Measurements from ENCODE around the gene NTSR2. TPM values are rescaled to one million over a fixed set of nuclear protein-coding genes. Genes with fewer than 3 reads are reported as not detected.

NTSR2 gene, protein sequence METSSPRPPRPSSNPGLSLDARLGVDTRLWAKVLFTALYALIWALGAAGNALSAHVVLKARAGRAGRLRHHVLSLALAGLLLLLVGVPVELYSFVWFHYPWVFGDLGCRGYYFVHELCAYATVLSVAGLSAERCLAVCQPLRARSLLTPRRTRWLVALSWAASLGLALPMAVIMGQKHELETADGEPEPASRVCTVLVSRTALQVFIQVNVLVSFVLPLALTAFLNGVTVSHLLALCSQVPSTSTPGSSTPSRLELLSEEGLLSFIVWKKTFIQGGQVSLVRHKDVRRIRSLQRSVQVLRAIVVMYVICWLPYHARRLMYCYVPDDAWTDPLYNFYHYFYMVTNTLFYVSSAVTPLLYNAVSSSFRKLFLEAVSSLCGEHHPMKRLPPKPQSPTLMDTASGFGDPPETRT
- not detected for polyA plus RNA-seq (2012; ENCODE audit: missing spikeins)

- DNase-seq (ENCODE audit: insufficient read length): no peak
- no peak for FAIRE-seq
- TF ChIP-seq POLR2A (IDR thresholded peaks at IDR 0.05; ENCODE audit: low read depth, low read length) (no peak), TAF1 (IDR thresholded peaks at IDR 0.05; ENCODE audit: borderline replicate concordance, low read depth, low read length) (no peak), POLR2AphosphoS5 (IDR thresholded peaks at IDR 0.05; ENCODE audit: low read depth, low read length) (no peak)
Observed at GRCh38 chr2:11669454-11670291, at the start of gene NTSR2. Gene NTSR2, minus strand, starts transcription at chr2:11670195. Its CDS starts 66 bp downstream, at chr2:11670129.

DNA sequence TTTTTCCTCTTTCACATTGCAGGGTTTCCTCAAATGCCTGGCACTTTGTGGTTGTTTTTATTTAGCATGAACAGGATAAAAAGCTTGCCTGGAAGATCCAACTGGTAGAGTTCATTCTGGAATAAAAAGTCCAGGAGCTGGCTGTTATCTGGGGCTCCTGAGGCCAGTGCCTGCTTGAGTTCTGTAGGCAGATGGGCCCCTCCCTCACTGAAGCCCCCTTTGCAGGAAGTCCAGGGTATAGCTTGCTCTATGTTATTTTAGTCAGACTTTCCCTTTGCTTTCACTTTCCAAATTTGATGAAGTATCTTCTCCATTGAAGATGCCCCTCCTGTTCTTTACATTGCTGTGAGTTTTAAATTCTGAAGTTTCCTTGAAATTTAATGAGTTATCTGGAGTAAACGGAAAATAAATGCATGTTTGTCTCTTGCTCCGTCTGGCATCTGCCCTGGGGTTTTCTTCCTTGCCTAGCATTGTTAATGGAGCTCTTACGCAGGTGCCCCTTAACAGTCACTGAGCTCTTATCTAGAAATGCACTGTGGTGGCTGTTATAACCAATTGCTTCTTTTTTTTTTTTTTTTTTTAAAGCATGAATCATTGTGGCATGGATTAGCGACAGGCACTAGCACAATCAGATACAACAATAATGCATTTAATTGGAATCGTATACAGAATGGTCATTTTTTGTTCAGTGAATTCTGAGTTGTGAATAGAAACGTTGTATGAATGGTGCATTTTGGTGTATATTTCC, 49.4 kb upstream of the NTSR2 start:
- FAIRE-seq (no peak), DNase-seq (ENCODE audit: insufficient read length) (no peak)
- TF ChIP-seq TAF1 (IDR thresholded peaks at IDR 0.05; ENCODE audit: borderline replicate concordance, low read depth, low read length) (no peak), POLR2AphosphoS5 (IDR thresholded peaks at IDR 0.05; ENCODE audit: low read depth, low read length) (no peak), POLR2A (IDR thresholded peaks at IDR 0.05; ENCODE audit: low read depth, low read length) (no peak)

DNA sequence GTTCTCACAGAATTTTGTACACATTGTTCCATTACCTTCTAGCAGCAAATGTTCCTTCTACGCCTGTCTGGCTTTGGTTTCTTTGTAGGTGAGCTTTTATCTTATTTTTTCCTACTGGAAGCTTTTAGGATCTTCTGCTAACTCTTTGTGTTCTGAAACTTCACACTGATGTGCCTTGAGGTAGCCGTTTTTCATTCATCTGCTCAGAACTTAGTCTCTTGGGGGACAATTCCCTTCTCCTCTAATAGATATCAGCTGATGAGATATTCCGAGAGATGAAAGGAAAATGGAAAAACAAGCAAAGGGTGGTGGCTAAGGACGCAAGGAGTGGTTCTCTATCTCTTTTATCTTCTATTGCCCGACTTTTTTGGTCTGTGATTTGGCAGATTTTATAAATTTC, 48.6 kb upstream of the NTSR2 start:
- FAIRE-seq (no peak), DNase-seq (ENCODE audit: insufficient read length) (no peak)
- no peak for TF ChIP-seq POLR2AphosphoS5 (IDR thresholded peaks at IDR 0.05; ENCODE audit: low read depth, low read length)
- TF ChIP-seq POLR2A (IDR thresholded peaks at IDR 0.05; ENCODE audit: low read depth, low read length): no peak
- no peak for TF ChIP-seq TAF1 (IDR thresholded peaks at IDR 0.05; ENCODE audit: borderline replicate concordance, low read depth, low read length)

DNA sequence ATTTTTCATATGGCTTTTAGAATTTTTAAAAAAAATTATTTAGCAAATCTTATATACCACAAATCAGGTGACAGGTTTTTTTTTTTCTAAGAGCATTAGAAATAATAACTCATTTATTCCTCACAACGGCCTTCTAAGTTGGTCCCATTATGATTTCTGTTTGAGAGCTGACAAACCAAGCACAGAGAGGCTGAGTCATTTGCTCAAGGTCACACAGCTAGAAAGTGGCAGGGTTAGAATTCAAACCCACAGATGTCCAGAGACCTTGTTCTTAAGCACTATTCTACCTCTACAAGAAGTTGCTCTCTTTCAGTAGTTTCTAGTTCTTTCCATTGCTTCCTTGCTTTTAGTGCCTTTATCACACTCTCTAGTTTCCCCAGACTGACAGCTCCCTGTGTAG, 47.6 kb upstream of the NTSR2 start:
- no peak for FAIRE-seq
- no peak for DNase-seq (ENCODE audit: insufficient read length)
- TF ChIP-seq TAF1 (IDR thresholded peaks at IDR 0.05; ENCODE audit: borderline replicate concordance, low read depth, low read length) (no peak), POLR2AphosphoS5 (IDR thresholded peaks at IDR 0.05; ENCODE audit: low read depth, low read length) (no peak), POLR2A (IDR thresholded peaks at IDR 0.05; ENCODE audit: low read depth, low read length) (no peak)

DNA sequence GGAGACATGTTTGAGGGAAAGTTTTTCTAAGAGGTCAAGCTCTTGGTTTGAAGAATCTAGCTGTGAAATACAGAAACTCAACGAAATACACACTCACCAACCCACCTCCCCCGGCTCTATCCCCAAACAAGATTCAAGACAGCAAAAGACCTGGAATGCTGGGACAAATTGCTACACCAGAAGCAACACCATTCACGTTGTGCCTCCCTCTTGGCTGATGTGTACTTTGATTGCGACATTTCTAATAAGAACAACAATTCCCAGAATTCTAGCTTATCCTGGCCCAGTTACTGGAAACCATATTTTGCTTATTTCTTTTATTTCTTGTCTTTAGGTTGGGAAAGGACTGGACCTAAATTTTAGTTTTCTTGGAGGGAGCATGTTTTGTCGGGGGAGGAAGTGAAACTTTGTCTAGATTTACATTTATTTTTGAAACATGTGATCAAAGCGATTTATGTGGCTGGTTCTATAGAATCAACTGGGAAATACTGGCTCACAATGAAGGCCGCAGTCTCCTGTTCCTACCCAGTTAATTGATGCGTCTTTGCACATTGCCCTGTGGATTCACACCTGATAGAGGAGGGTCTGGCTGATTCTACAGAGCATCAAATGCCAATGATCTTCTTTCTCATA, 46.8 kb upstream of the NTSR2 start:
- no peak for FAIRE-seq
- DNase-seq (ENCODE audit: insufficient read length): no peak
- no peak for TF ChIP-seq POLR2A (IDR thresholded peaks at IDR 0.05; ENCODE audit: low read depth, low read length)
- TF ChIP-seq POLR2AphosphoS5 (IDR thresholded peaks at IDR 0.05; ENCODE audit: low read depth, low read length): no peak
- no peak for TF ChIP-seq TAF1 (IDR thresholded peaks at IDR 0.05; ENCODE audit: borderline replicate concordance, low read depth, low read length)

DNA sequence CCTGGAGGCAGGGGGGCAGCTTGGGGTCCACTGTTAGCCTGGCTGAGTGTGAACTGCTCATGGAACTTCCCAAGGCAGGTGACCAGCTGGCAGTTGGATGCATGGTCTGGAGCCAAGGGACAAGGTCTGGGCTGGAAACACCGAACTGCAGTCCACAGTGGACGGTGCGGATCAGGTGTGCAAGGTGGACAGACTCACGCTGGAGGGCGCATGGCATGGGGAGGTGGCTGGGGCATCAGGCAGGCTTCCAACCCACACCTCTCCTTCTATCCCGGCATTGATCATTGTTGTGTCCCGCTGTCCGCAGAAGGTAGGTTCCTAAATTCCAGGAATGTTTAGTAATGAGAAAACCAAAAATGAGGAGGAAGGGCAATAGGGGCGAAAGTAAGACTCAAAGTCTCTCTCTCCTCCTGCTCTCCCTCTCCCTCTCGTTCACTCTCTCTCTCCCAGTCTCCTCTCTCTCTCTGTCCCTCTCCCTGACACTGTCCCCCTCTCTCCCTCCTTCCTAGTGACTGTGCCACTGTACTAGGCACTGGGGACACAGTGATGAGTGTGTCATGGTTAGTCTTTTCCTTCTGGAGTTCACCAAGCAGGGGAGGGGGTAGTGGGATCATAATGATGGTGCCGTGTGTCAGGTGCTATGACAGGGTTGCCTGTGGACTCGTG, 46.1 kb upstream of the NTSR2 start:
- TF ChIP-seq TAF1 (IDR thresholded peaks at IDR 0.05; ENCODE audit: borderline replicate concordance, low read depth, low read length) (no peak), POLR2AphosphoS5 (IDR thresholded peaks at IDR 0.05; ENCODE audit: low read depth, low read length) (no peak), POLR2A (IDR thresholded peaks at IDR 0.05; ENCODE audit: low read depth, low read length) (no peak)
- DNase-seq (ENCODE audit: insufficient read length) (no peak), FAIRE-seq (no peak)

GRCh38 chr2:11713815-11714214, 43.8 kb upstream of the NTSR2 start:
- FAIRE-seq (no peak), DNase-seq (ENCODE audit: insufficient read length) (no peak)
- TF ChIP-seq TAF1 (IDR thresholded peaks at IDR 0.05; ENCODE audit: borderline replicate concordance, low read depth, low read length): no peak

DNA sequence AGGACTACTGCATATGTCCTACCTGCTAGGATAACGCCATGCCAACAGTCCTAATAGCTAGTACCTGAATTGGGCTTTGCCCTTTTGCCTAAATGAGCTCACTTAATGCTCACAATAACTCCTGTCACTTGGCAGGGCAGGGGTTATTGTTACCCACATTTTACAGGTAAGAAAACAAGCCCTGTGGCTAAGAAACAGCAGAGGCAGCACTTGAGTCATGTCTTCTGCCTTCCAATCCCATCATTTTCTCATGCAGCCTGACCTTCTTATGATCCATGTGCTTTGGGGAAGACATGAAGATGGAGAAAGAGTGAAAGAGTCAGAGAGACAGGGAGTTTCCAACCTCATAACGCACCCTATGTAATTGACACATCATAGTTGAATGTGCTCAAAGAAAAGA, 42.9 kb upstream of the NTSR2 start:
- TF ChIP-seq TAF1 (IDR thresholded peaks at IDR 0.05; ENCODE audit: borderline replicate concordance, low read depth, low read length) (no peak), POLR2A (IDR thresholded peaks at IDR 0.05; ENCODE audit: low read depth, low read length) (no peak)
- FAIRE-seq: no peak
- DNase-seq (ENCODE audit: insufficient read length): no peak

GRCh38 chr2:11711751-11712150, 41.8 kb upstream of the NTSR2 start:
- no peak for TF ChIP-seq POLR2AphosphoS5 (IDR thresholded peaks at IDR 0.05; ENCODE audit: low read depth, low read length)
- no peak for TF ChIP-seq POLR2A (IDR thresholded peaks at IDR 0.05; ENCODE audit: low read depth, low read length)
- no peak for TF ChIP-seq TAF1 (IDR thresholded peaks at IDR 0.05; ENCODE audit: borderline replicate concordance, low read depth, low read length)
- no peak for DNase-seq (ENCODE audit: insufficient read length)
- no peak for FAIRE-seq

DNA sequence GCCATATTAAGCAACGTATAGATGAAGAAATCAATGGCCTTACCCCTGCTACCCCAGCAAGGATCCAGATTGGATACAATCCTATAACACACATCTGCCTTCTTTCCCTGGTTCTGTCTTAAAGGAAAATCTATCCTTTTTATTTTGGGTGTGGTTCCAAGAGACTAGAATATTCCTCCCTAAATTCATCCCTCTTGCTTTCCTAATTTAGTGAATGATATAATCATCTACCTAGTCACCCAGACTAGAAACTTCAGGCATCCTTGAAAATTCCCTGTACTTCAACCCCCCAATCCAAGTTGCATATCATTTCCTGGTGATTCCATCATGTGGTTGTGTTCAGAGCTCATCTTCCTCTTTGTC, 41.3 kb upstream of the NTSR2 start:
- FAIRE-seq: no peak

More for the DNA sequence above, 41.3 kb upstream of the NTSR2 start:
- no peak for TF ChIP-seq TAF1 (IDR thresholded peaks at IDR 0.05; ENCODE audit: borderline replicate concordance, low read depth, low read length)
- TF ChIP-seq POLR2AphosphoS5 (IDR thresholded peaks at IDR 0.05; ENCODE audit: low read depth, low read length): no peak
- TF ChIP-seq POLR2A (IDR thresholded peaks at IDR 0.05; ENCODE audit: low read depth, low read length): no peak
- DNase-seq (ENCODE audit: insufficient read length): no peak
